CD4-positive, alpha-beta T cell treated with Interferon gamma for 1 hour (primary cell): ENCODE measurements around the gene CFL2.
"Not testable (repeated sequence)": the region's sequence is repeated elsewhere in the genome, so short reads cannot be mapped to it uniquely, and the experiment has no call there.

ENCODE experiments used
- DNase-seq: peaks from one replicate; pipeline ENCODE4 v3.0.0-alpha.2; 2020

Gene CFL2

DNA sequence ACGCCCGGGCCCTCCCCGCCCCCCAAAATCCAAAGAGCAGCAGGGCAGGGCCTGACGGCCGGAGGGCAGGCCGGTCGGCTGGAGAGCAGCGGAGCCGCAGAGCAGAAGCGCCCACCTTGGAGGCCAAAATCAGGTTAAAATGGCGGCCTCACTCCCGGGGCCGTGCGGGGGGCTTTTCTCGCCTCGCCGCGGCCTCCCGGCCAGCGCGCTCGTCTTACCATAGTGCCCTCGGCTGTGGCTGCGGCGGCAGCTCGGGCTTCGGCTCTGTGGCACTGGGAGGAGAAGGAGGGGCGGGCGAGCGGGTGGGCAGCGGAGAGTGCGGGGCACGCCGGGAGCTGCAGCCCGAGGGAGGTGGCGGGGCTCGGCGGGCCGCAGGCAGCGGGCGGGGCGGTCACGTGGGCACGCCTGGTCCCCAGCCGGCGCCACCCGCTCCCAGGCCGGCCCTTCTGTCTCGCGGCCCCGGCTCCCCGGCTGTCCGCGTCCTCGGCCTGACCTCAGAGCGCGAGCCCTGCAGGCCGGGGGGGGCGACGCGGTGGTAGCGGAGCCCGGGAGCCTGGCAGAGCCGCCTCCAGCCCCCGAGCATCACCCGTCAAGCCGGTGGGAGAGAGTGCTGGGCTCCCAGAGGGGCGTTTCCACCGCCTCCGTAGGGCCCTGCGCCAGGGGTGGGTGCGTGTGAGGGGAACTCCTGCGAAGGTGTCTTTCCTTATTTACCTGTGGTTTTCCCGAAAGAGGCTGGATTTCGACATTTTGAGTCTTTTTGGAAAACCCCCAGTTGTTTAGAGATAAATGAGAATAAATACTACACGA is at the start of gene CFL2:
TSS of gene CFL2 (minus strand) at position 274 of the 807 bp plus-strand sequence. CDS start at position 221, 53 bp downstream.
- DNase-seq, result peak; percentile 73

DNA sequence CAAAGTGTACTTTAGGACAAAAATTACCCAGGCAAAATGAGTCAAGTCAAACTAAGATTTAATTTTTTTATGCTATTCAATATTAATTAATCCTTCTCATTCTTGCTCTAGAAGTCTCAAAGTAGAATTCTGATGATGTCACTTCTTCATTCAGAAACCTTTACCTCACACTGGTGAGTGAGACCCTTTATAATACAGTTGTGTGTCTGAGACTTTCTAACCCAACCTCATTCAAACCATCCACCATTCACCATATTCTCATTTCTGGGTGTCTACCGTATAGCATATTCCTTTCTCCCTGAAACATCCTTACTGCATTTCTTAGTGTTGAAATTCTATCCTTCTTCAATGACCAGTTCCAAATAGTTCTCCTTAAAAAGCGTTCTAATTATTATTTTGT is 40.8 kb upstream of the CFL2 start:
- DNase-seq, result no peak

DNA sequence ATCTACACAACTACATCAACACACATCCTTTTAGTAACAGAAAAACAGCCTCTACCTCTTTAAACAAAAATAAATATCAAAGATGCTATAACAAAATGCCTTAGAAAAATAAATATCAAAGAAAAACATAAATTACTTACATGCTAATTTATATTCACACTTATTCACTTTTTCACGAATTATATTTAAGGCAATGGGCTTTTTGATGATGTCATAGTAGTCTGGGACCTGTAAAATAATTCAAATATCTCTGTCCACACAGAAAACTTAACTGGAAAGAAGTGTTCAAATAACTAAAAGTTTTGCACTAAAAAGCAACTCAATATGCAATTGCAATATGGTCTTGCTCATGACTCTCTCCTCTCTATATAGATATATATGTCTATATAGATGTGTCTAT is 40.3 kb upstream of the CFL2 start:
- DNase-seq, result no peak

DNA sequence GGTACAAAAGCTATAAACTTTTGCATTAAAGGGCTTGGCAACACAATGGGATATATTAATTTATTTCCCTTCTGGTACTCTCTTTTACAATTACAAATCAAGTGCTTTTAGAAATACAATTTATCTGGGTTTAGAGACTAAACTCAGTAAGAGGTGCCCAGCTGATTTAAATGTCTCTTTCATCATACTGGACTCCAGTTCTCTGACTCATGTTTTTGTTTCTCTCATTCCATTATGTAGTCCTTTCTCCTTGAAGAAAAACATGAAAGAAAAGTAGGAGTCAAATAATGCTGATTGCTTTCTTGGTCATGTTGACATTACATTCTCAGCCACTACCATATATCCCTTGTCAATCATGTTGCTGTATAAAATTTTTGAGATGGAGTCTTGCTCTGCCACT is 36.3 kb upstream of the CFL2 start:
- no peak for DNase-seq

DNA sequence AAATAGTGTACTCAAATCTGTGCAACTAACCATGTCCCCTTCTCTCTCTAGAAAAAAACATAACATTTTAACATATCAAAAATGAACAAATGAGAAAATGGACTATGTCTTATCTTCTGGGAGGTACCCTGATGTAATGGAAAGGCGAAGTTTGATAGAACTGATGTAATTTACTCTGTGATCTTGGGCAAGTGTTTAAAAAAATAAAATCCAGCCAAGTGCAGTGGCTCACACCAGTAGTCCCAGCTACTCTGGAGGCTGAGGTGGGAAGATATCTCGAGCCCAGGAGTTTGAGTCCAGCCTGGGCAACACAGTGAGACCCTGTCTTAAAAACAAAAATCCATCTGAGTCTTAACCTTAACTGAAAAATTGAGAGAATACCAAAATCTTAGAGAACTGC is 35.8 kb upstream of the CFL2 start:
- no peak for DNase-seq

DNA sequence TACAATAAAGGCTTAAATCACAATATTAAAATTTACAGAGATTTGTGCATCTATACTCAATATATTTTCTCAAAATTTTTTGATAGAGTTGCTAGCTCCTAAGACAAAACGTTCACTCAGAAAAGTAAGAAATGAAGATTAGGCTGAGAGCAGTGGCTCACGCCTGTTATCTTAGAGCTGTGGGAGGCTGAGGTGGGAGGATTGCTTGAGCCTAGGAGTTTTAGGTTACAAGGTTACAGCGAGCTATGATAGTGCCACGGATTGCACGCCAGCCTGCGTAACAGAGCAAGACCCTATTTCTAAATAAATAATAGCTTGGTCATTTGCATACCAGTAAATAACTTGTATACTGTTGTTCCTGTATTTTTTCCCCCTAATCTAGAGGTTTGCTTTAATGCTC is 35.0 kb upstream of the CFL2 start:
- no peak for DNase-seq

DNA sequence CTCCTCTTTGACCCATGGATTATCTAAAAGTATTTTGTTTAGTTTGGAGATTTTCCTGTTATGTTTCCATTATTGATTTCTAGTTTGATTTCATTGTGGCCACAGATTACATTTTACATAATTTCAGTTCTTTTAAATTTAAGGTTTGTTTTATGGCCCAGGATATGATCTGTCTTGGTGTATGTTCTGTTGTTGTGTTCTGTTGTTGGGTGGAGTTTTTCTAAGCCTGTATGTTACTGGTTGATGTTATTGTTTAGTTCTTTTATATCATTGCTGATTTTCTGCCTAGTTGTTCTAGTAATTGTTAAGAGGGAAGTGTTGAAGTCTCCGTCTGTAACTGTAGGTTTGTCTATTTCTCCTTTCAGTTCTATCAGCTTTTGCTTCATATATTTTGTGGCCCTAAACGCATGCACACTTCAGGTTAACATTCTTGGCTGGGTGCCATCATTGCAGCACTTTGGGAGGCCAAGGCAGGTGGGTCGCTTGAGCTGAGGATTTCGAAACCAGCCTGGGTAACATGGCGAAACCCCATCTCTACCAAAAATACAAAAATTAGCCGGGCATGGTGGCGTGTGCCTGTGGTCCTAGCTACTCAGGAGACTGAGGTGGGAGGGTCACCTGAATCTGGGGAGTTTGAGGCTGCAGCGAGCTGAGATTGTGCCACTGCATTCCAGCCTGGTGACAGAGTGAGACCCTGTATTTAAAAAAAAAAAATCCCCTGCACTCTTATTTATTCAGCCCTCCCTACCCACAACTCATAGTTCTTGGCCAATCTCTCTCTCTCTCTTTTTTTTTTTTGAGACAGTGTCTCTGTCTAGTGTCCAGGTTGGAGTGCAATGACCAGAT is 28.1 kb upstream of the CFL2 start:
- no peak for DNase-seq

DNA sequence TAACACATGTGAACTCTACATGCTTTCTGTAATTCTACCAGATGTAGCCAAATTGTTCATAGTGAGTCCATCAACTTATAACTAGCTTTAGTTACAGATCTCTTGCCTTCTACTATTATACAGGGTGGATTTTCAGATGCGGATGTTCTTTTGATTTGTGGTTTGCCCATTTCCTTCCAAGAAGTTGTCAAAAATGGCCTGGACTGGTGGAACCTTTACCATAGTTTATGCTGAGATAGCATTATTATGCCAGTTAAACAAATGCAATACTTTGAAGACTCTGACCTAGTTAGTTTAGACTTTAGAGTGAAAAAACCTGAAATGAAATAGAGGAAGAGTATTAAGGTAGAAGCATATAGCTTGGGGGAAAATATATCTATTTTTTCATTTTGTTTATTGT is 27.4 kb upstream of the CFL2 start:
- no peak for DNase-seq

DNA sequence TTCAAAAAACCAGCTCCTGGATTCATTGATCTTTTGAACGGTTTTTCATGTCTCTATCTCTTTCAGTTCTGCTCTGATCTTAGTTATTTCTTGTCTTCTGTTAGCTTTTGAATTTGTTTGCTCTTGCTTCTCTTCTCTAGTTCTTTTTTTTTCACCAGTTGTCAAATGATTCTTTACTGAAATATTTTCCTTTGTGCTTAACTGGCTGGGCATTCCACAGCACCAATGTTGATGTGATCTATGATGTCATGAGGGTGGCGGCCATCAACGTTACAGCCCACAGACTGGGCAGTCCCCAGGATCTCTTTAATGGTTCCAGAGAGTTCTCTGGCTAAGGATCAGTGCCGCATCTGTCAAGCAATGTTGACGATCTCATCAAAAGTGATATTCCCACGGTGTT is 25.7 kb upstream of the CFL2 start:
- not testable (repeated sequence) for DNase-seq

DNA sequence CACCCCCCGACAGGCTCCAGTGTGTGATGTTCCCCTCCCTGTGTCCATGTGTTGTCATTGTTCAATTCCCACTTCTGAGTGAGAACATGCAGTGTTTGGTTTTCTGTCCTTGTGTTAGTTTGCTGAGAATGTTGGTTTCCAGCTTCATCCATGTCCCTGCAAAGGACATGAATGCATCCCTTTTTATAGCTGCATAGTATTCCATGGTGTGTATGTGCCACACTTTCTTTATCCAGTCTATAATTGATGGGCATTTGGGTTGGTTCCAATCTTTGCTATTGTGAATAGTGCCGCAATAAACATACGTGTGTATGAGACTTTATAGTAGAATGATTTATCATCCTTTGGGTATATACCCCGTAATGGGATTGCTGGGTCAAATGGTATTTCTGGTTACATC is 22.7 kb upstream of the CFL2 start:
- not testable (repeated sequence) for DNase-seq

DNA sequence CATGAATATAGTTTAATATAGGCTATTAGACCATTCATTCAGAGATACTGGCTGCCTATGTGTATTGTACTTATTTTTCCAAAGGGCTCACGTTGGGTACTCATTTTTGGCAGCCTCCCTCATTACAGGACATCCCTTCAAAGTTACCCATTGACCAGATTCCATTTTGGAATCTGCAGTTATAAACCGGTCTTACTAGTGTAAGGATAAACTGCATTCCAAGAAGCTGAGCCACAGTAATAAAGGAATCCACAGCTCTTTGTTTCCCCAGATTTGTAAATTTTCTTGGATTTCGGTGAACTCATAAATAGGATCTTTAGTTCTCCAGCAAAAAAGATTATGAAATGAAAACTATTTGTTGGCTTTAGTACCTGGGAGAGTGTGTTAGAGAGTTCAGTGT is 18.9 kb upstream of the CFL2 start:
- DNase-seq, result no peak

DNA sequence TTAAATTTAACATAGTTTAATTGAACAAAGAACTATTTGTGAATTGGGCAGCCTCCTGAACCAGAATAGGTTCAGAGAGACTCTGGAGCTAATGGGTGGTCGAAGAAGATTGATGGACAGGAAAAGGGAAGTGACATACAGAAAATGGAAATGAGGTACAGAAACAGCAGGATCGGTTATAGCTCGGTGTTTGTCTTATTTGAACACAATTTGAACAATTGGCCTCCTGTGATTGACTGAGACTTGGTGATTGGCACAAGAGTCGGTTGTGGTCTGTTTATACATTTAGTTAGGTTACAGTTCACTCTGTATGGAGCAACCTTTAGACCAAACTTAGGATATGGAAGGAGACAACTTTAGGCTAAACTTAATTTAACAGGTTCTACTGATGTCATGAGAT is 18.4 kb upstream of the CFL2 start:
- no peak for DNase-seq

DNA sequence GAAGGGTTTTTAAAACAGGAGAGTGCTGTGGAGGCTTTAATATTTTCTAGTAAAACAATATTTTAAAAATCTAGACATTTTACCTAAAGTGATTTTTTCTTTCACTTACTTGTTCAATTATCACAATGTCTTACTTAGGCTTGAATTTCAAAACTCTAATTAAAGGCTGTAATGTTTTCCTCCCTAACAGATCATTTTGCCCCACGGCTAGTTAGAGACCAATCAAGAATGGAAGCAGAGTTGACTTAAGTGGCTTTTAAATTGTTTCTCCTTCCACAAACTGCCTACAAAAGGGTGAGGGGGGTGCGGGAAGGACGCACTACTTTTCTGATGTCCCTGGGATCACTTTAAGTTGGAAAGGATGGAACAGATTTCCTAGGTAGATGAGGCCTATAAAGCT is 9.5 kb upstream of the CFL2 start:
- DNase-seq, result no peak

DNA sequence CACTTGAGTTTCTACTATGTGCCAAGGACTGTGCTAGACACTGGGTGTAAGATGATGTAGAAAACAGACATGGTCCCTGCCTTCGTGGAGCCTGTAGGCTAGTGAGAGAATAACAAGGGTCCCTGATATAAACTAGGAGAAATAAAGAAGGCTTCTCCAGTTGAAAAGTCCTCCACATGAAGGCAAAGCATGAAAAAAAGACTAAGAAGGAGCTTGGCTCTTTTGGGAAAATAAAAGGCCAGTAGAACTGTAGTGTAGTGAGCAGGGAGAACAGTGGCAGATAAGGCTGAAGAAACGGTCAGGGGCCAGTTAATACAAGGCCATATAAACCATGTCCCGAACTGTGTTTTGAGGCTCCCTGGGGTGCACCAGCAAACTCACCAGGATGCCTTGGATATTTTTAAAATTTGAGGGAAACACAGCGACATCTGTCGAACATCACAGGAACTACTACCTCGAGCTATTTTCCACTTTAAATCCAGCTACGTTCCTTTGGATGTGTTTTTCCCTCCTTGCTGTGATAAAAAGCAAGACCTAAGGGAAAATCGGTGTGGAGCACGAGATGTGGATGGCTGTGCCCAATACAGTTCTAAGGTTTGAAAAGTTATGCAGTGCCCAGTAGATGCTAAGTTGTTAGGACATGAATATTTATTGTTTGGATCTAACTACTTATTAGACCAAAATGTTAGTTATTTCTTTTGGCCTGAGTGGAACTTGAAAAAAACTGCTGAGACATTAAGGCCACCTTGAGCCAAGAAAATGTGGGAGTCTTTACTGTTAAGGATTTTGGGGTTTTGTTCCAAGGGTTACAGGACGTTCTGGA is 8.5 kb upstream of the CFL2 start:
- no peak for DNase-seq

DNA sequence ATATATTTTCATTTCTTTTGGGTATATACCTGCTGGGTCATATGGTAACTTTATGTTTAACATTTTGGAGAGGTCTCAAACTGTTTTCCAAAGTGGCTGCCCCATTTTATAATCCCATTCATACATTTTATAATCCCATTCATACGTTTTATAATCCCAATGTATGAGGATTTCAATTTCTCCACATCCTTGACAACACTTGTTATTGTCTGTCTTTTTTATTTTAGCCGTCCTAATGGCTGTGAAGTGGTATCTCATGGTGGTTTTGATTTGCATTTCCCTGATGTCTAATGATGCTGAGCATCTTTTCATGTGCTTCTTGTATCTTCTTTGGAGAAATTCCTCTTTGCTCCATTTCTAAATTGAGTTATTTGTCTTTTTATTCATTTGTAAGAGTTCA is 6.7 kb upstream of the CFL2 start:
- no peak for DNase-seq

DNA sequence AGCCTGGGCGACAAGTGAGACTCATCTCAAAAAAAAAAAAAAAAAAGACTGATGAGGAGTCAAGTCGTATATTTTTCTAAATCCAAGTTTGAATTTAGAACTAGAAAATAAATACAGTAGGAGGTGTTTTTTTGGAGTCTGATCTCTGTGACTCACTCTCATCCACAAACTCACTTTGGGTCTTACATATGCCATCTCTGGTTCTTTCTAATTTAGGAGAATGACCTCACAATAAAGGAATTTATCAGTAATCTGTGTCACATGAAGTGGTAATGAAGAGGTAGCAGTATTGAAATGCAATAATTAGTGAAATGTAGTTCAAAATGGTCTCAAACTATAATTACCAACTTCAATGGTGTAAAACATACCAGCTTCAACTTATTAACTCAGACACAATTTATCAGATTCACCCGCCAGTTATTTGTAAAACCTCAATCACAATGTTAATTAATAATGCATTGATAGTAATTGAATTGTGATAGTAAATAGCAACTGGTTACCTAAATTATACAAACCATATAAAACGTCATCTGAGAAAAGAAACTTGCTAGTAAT is 4.4 kb upstream of the CFL2 start:
- no peak for DNase-seq

DNA sequence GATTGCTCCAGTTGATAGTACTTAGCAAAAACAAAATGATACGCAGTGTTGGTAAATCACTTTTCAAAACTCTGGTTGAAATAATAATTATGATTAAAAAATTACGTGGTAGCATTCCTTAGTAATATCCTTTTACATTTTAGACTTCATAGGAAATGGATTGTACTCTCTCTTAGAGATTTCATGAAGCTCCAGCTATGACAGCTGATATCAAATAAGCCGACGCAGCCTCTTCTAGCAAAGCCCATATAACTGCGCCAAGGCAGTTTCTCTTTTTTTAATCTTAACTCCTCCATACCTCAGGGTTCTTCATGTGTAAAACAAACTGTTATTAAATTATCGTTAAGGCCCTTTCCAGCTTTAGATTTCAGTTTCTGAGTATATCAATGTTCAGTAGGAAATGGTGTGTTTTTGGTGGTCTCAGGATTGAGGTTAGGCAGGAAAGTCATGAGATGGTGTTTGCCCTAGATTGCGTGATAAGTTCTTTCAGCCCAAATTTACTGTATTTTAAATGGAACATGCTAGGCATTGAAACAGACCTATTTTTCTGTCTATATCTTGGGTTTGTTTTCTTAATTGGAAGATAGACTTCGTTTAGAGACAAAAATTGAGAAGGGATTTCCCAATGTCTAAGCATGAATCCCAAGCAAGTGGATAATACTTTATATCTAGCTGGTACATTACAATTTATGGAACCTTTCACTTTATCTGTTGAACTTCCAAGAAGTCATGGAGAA is 902 bp upstream of the CFL2 start:
- no peak for DNase-seq

DNA sequence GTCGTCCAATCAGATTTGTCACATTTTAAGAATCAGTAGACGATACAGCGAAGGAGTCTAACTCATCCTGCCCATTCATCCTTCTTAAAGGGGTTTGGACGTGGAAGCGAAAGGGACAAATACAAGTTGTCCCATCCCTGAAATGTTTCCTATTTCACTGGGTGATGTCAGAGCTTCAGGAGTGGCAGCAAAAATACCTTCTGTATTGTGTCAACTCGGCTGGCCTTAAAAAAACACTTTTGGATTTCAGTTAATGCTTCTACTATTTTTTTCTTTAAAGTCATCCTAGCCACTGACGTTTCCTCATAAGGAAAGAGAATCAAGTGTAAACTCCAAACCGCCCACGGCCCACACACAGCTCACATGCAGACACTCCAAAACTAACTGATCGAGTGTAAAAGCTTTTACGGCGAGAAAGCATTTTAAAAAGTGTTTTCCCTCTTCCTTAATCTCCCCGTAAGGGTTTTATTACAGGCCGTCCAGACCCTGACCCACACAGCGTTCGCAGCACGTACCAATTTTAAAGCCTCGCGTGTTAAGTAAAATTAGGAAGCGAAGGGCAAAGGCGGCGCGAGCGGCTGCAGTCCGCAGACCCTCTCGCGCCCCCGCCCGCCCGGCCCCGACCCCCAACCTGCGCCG is 593 bp downstream of the CFL2 start:
- no peak for DNase-seq

DNA sequence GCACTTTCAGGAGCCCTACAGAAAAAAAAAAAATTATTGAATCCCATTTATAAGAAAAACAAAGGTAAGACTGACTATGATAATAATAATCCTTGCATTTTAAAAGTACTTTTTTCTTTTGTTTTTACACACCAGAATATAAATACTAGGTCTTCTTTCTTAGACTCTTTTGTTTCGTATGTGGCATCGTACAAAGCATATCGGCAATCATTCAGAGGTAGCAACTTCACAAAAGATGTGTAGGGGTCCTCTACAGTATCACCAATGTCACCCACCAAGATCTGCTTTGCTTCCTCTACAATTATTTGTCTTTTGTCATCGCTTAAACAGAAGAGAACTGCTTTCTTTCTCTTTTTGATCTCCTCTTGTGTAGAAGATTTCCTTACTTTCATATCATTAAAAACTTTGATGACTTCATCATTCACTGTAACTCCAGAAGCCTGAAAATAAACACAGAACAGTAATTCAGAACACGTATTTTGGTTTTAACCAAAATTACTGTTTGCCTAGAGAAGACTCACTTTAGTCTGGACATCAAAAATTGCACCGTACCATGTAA is 1.2 kb downstream of the CFL2 start:
- DNase-seq, result no peak

DNA sequence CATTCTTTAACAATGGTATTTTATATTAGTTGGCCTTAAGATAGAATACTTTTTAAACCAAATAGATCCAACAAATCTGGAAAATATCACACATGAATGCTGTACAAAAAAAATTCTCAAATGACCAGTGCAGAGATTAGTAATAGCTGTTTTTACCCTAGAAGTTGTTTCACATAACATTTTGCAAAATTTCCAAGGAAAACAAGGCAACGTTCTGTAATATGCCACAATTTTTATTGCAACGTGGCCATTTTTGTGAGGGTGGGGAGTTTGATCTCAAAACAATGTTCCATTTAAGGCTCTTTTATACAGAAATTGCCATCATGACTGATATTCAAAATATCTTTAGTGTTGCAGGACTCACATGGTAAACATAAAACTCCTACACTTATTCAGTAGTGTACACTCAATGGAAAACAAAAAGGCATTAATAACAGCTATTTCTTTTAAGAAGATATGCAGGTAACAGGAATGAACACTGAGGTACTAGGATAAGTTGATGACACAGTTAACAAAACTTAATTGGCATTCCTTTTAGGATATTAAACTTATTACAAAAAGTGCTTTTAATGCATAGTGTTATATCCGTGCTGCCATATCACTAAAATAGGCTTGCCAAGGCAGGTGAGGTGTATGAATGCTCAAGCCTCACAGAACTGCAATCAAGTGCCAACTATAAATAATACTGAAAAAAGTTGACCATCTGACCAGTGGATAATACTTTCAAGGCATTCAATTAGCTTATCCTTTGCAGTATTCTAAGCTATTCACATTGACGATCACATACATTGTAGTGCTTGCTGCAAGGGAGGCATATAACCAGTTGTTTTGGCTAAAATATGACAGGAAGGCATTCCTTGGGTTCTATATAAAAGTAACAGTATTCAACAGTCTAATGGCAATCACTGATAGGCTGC is 2.3 kb downstream of the CFL2 start:
- no peak for DNase-seq
